Hypothalamus (tissue), 51 donors: Measurements from ENCODE around the gene TMEM52.
"Not testable (repeated sequence)": the region's sequence is repeated elsewhere in the genome, so short reads cannot be mapped to it uniquely, and the experiment has no call there.

Experiments used
- DNase-seq, 51 donors: peaks; one replicate each; lab custom pipeline; 2025; lab: John Stamatoyannopoulos, UW

Gene TMEM52

DNA sequence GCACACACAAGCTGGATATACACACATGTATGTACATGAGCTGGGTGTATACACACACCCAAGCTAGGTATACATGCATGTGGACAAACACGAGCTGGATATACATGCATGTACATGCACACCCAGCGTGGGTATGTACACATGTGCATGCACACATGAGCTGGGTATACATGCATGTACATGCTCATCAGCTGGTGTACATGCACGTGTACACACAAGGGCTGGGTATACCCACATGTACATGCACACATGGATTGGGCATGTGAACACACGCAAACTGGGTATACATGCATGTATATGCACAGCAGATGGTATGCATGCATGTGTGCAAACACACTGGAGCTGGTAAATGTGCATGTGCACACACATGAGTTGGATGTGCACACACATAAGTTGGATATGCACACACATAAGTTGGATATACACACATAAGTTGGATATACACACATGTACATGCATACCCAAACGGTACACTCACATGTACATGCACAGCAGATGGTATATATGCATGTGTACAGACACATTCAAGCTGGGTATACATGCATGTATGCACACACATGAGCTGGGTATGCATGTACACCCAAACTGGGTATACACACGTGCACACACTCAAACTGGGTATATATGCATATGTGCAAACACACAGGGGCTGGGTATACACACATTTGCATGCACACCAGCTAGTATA is 20.7 kb downstream of the TMEM52 start:
- DNase-seq: no peak

DNA sequence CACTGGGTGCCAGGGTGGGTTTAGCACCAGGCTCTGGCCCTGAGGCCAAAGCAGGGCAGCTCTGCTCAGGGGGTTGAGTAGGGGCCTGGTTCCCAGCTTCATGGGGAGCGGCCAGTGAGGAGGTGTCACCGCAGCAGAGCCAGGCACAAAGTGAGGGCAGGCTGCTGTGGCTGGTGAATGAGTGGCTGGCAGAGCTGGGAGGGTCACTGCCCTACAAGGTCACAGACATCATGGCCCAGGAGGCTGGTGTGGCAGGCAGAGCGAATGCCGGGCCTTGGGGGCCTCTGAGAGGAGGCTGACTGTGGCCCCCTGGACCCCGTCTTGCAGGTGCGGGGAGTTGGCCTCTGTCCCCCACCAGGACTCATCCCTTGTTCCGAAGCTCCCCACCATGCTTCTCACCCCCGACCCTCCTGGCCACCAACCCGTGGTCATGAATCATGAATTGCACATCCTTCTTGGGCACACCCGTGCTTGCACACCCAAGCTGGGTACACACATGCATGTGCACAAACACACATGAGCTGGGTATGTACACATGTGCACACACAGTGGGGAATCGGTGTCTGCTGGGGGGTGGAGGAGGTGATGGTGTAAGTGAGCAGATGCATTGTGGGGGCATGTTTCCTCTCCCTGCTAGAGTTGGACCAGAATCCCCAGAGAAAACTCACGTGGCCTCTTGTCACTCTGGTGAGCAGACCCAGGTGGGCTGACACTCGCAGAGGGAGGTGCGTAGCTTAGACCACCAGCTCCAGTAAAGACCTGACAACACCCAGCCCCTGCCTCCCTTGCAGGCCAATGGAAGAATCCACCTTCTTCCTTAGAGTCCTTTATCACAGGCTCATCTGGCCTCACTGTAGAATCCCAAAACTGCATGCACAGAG is 23.4 kb downstream of the TMEM52 start:
- DNase-seq: no peak

DNA sequence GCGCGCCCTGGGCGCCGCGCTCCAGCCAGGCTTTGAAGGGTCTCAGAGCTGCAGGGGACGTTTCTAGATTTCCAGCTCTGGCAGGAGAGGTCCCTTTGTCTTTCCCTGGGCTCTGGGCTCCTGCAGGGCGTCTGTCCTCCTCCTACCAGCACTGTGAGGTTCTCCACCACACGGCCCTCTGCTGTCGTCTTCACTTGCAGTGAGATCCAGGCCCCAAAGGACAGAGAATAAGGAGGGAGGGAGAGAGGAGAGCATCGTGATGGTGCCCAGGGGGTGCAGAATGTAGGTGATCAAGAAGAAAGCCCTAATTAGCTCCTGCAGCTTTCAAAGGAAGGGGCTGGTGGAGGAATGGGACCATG is 24.0 kb downstream of the TMEM52 start:
- no peak for DNase-seq

DNA sequence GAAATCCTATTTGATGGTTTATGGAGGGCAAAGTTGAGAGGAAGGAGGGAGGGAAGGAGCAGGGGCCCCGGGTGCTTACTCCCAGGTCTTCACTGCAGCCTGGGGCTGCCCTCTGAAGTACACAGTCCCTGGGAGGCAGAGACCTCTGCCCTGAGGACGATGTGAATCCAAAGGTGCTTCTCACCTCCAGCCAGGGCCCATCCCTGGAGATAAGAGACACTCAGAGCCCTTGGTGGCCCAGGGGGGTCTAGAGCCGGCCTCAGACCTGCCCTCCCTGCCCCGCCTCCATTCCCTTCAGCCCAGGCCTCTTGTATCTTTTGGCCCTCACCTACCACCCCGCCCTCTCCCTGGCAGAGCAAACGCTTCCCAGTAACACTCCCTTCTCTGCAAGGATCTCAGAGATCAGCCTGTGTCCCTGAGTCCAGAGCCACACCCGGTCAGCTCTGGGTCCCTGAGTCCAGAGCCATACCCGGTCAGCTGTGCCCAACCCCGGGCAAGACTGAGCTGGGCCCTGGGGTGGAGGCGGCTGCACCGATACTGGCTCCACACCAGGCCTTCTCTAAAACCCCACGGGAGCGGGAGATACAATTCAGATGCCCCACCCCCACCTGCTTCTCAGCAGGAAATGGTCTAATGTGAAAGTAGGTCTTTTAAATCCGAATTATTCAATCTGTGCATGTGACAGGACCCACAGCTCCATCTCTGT is 24.6 kb downstream of the TMEM52 start:
- DNase-seq: no peak

DNA sequence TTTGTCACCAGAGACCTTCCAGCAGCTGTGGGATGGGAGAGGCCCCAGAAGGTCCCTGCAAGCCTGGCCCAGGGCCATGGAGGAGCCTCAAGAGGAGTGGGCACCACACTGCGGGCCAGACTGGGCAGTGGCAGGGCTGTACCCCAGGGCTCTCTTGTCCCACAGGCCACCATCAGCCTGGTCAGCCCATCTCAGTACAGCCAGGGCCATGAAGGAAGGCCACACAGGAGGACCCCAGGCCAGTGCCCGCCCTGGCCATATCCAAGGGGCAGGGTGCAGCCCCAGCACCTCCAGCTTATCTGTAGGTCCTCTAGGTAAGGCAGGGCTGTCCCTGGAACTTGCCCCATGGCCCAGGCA is 25.1 kb downstream of the TMEM52 start:
- no peak for DNase-seq

DNA sequence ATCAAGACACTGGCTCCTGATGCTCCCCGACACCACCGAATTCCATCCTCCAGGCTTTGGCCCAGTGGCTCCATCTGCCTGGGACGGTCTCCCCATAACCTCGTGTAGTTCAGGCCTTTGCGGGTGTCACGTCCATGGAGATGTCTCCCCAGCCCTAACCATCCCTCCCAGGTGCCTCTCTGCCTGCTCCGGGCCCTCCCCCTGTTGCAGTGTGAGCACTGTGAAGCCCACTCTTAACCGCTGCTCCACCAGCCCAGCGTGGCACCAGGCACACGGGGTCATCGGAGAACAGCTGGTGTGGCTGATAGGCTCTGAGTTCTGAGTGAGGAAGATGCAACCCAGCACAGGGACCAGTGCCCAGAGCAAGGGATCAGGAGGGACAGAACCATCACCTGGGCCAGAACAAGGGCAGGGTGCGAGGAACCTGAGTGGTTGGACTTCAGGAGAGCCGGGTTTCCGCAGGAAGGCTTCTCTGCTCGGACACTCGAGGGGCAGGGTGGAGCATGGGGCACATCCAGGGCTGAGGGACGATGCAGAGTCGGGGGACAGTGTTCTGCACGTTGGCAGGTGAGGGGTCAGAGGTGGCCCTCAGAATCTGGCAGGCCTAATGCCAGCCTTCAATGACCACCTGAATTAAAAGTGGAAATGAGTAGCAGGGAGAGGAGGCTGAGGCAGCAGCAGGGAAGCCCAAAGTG is 25.6 kb downstream of the TMEM52 start:
- no peak for DNase-seq

DNA sequence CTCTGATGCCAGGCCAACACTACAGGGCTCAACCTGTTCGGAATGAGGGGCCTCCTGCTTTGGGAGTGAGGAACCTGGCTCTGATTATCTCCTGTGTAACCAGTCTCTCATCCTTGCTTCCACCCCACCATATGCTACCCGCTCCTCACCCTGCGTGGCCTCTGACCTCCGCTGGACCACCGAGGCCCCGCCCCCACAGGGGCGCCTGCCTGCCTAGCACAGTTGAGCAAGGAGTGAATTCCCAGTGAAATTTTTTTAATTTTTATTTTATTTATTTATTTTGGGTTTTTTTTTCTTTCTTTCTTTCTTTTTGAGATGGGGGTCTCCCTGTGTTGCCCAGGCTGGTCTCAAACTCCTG is 26.3 kb downstream of the TMEM52 start:
- DNase-seq: no peak

DNA sequence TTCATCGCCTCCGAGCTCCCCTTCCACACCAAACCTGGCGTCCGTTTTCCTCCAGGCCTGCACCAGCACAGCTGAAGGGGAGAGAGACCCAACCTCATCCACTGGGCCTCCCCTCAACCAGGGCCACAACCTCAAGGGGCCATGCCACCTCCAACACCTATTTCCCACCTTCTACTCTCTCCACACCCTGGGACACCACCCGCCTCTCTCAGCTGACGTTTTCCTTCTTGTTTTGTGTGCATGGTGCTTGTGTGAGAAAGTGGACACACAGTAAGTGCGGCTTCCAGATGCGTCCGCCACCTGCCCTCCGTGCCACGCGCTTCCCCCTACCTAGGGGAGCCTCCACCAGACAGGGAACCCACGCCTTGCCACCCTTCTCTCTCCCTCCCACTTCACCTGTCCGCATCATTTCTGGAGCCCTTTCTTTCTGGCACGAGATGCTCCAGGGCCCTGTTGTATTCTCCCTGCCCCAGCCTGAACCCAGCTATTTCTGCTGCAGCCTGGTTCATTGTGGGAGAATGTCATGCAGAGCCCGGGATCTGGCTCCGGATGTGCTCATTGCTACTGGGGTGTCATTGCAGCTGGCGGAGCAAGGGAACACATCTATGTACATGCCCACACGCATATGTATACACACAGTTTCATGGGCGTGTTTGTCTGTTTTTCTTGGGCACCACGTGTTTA is 26.9 kb downstream of the TMEM52 start:
- DNase-seq: peak in 2 of 51 donors; percentile 10 to 26

DNA sequence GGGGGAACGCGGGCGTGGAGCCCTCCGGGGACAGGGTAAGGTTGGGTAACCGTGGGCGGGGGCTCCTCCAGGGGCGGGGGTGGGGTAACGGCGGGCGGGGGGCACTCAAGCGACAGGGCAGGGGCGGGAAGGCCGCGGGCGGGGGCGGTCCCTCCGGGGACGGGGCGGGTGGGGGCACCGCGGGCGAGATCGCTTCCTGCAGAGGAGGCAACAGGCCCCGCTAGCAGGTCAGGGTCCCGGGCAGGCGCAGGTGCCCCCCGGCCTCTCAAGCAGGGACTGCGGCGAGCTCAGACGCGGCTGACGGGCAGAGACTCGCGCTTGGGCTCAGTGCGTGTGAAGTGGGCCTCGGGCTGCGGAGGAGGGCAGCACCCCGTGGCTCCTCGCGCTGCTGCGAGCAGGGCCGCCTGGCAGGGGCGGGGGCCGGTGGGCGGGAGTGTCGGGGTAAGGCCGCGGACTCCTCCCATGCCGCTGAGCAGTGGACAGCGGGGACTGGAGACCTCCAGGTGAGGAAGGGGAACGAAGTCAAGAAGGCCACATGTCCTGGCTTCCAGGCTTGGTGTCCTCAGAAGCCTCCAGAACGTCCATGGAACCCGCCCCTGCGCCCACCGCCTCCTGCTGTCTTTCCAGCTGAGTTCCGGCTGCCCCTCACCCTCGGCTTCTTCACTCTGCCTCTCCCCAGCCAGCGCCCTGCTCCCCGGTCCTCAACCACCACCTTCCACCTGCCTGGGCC is 27.6 kb downstream of the TMEM52 start:
- DNase-seq: peak in 46 of 51 donors; percentile 36 to 92 (median 74)

DNA sequence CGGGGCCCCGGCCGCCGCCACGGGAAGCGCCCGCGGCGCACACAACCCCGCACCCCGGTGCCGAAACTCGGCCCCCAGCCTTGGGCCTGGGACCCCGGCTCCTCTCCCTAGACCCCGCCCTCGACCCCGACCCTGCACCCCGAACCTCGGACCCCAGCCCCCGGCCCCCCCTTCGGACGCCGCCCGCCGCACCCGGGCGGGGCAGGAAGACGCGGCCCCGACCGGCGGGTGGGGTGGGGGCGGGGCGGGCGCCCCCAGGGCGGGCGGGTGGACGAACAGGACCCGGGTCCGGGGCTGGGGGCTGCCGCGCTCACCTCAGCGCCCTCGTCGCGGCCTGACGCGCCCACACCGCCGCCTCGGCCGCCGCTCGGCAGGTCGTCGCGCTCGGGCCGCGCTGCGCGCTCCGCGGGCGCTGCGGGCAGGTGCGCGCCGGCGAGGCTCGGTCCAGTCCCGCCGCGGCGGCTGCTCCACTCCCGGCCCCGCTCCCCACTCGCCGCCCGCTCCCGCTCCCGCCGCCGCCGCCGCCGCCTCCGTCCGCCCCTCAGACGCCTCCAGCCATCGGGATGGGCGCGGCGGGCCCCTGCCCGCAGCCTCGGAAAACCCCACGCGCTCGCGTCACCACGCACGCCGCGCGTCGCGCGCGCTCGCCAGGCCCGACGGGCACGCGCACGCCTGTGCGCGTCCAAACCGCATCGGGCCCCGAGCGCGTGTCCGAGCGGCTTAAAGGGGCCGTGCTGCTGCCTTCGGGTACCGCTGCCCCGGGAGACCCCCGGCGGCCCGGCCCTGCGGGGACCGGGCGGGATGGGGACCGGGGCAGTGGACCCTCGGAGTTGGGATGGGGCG is 28.4 kb downstream of the TMEM52 start, which contains the start of gene GNB1:
Gene GNB1, minus strand, starts transcription at position 582 of the 843 bp plus-strand sequence. CDS start 65,634 bp downstream, outside the sequence.
- peak; percentile 18 to 92 (median 76) for DNase-seq

DNA sequence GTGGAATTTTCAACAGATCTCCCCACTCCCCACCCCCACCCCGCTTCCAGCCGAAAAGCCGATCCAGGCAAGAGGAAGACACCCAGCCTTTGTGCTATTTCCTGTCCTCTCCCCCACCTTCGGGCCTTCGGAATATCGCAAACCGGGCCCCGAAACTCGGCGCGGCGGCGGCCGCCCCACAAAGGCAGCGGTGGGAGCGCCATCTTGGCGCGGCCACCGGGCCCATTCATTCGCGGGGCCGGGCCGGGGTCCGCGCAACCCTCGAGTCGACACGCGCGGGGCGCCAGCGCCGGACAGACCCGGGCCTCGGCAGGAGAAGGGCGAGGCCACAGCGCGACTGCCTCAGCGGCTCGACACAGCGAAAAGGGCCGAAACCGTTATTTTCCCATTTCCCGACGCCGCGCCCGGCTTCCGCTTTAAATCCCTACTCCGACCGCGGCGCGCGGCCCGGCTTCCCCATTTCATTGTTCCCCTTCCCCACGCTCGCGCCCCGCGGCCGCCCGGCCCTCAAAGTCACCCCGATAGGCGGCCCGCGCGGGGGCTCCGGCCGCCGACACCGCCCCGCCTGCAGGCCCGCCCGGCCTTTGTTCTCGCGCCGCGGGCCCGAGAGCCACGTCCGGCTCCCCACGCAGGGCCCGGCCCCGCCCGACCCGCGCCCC is 29.1 kb downstream of the TMEM52 start:
- peak in 16 of 51 donors; percentile 11 to 65 (median 44) for DNase-seq

DNA sequence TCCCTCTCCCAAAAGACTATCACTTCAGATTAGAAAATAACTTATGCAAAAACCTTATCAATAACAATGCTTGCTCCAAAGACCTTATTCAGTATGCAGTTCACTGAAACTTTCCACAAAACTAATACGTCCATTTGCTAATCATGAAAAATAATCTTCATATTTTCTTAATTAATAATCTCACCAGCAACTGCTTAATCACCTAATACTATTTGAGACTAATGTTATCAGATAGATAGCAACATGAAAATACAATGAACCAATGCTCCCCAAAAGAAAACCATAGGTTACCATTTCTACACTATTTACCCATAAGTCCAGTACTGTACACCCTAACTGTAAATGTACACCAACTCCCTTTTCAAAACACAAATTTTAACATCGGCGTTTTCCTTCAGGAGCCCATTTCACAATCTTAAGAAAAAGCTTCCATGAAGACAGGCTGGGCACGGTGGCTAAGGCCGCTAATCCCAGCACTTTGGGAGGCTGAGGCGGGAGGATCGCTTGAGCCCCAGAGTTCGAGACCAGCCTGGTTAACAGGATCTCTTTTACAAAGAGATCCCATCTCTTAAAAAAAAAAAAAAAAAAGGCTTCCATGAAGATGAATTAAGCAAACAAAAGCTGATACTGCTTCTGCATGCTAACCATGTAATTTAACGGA is 29.9 kb downstream of the TMEM52 start:
- no peak for DNase-seq

DNA sequence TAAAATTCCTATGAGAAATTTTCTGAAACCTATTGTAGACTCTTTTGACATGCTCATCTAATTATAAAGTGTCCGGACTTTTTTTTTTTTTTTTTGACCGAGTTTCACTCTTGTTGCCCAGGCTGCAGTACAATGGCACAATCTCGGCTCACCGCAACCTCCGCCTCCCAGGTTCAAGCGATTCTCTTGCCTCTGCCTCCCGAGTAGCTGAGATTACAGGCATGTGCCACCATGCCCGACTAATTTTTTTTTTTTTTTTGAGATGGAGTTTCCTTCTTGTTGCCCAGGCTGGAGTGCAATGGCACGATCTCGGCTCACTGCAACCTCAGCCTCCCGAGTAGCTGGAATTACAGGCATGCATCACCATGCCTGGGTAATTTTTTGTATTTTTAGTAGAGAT is 35.2 kb downstream of the TMEM52 start:
- not testable (repeated sequence) for DNase-seq

DNA sequence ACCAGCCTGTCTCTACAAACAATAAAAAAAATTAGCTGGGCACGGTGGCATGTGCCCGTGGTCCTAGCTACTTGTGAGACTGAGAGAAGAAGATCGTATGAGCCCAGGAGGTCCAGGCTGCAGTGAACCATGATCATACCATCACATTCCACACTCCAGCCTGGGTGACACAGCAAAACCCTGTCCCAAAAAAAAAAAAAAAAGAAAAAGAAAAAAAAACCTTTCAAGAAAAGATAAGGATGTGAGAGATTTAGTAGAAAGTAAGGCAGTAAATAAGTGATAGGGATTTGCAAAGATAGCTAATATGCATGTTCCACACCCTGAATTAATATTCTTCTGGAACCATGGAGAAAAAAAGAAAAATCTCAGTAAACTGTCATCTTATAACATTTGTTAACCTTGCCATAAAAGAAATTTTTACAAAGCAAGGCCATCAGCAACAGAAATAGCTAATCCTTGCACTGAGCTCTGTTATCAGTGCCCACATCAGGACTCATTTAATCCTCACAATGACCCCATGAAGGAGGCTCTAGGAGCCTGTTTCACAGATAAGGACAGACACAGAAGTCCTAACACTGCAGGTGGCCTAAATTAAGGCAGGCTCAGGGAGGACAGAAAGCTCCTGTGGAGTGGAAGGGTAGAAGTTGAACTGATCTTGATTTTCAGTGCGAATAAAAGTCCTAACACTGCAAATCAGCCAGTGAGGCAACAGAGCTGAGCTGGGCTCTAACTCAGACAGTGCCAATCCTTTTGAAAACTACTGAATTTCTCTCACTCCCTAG is 35.8 kb downstream of the TMEM52 start:
- no peak for DNase-seq

DNA sequence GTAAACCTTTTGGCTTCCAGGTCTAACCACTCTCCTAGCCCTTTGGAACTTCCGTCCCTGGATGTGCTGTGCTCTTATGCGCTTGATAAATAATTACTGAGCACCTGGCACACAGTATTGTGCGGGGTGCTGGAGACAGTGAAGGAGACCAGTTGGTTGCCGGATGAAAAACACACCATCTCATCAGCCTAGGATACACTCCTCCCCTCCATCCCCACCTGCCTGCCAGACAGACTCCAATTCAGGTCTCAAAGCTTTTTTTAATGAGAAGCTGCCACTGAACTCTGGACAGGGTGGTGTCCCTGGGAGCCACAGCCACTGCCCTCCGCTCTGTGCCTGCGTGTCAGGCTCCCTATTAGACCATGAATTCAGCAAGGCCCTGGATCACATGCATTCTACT is 37.4 kb downstream of the TMEM52 start:
- DNase-seq: no peak

DNA sequence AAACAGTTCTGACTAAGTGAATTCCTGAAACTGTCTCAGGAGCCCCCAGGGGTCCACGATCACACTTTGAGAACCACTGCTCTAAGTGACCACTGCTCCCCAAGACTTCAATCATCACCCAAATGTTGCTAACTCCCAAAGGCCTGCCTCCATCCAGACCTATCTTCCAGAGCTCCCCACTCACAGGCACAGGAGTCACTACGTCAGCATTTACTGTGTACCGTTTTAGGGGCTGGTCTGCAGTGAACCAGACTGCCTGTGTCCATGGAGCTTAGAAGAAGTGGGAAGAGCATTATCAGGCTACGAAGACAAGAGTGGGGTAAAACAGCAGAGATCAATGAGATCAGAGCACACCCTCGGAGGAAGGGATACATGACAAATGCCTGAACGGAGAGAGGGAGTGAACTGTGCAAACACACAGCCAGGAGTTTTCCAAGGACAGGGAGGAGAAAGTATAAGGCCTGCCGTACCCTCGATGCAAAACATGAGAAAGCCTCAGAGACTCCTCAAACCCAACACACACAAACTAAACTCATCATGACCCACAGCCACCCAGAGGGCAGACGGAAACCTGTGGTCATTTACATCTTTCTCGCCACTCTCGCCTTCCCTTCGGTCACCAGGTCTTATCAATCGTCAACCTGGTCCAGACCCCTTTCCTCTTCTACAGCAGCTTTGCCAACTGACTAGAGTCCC is 38.3 kb downstream of the TMEM52 start:
- no peak for DNase-seq
